Mammary epithelial cell (primary cell): ENCODE measurements around the gene OR2AT4.
"Not testable (repeated sequence)": the region's sequence is repeated elsewhere in the genome, so short reads cannot be mapped to it uniquely, and the experiment has no call there.

Experiments used
- CTCF ChIP-seq, 2 donors: IDR thresholded peaks in 1 of 2; conservative IDR thresholded peaks in 1 of 2; 2 replicates each; pipeline ENCODE4 v1.5.1; 2011 to 2012; ENCODE audit warnings: inconsistent platforms in 2 of 2, low read length in 2 of 2, mild to moderate bottlenecking in 2 of 2, control low read depth in 1 of 2, low read depth in 1 of 2; ENCODE audit not compliant: insufficient read depth in 1 of 2; ENCODE audit errors: extremely low read depth in 1 of 2
- EZH2 ChIP-seq: IDR thresholded peaks from 2 replicates; pipeline ENCODE4 v1.6.1; 2012; ENCODE audit warnings: low read length, inconsistent platforms, borderline replicate concordance

- TF ChIP-seq CTCF (conservative IDR thresholded peaks at IDR 0.05 in 1 of 2, IDR thresholded peaks at IDR 0.05 in 1 of 2; ENCODE audit: extremely low read depth in 1 of 2, insufficient read depth in 1 of 2, low read depth in 1 of 2, low read length in 2 of 2); EZH2: not testable (repeated sequence)
These were observed 2.3 kb downstream of the OR2AT4 start for GRCh38 chr11:75094382-75094781.
